AG09309 (cell line): ENCODE results near the gene TTYH3.
"Not testable (repeated sequence)": the region's sequence is repeated elsewhere in the genome, so short reads cannot be mapped to it uniquely, and the experiment has no call there.

Experiments used
- DNase-seq: peaks from one replicate; pipeline ENCODE4 v3.0.0-alpha.2; 2010; ENCODE audit warnings: low read depth
- H3K4me3 ChIP-seq: 2 replicates; pipeline ENCODE4 v1.5.1; 2011; ENCODE audit warnings: mild to moderate bottlenecking, low read depth, low read length, moderate library complexity; ENCODE audit not compliant: control insufficient read depth
- TF ChIP-seq, protein P1 (sequence below): IDR thresholded peaks from 2 replicates; pipeline ENCODE4 v1.5.1; 2011; ENCODE audit warnings: mild to moderate bottlenecking, low read depth, low read length, inconsistent platforms; ENCODE audit not compliant: insufficient read depth, control insufficient read depth; ENCODE audit errors: missing control alignments

TTYH3 gene

DNA sequence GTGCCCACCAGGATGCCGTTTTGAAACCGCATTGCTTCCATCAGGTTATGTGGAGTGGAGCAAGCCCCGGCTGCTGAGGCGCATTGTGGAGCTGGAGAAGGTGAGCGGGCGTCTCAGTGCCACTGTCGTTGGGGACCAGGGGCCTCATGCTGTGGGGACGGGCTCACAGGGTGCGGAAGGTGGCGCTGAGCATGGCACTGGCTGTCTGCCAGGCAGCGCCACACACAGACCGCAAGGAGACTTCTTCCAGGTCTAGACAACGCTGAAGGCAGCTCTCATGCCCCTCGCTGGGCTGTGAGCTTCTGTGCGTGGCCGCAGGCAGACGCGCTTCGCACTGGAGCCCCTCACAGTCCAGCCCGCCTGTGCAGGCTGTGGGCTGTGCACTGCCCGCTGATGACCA is 44.0 kb upstream of the TTYH3 start:
- TF ChIP-seq, protein P1, sequence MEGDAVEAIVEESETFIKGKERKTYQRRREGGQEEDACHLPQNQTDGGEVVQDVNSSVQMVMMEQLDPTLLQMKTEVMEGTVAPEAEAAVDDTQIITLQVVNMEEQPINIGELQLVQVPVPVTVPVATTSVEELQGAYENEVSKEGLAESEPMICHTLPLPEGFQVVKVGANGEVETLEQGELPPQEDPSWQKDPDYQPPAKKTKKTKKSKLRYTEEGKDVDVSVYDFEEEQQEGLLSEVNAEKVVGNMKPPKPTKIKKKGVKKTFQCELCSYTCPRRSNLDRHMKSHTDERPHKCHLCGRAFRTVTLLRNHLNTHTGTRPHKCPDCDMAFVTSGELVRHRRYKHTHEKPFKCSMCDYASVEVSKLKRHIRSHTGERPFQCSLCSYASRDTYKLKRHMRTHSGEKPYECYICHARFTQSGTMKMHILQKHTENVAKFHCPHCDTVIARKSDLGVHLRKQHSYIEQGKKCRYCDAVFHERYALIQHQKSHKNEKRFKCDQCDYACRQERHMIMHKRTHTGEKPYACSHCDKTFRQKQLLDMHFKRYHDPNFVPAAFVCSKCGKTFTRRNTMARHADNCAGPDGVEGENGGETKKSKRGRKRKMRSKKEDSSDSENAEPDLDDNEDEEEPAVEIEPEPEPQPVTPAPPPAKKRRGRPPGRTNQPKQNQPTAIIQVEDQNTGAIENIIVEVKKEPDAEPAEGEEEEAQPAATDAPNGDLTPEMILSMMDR = no peak
- H3K4me3 ChIP-seq = no peak overlapping the region
- no peak for DNase-seq

DNA sequence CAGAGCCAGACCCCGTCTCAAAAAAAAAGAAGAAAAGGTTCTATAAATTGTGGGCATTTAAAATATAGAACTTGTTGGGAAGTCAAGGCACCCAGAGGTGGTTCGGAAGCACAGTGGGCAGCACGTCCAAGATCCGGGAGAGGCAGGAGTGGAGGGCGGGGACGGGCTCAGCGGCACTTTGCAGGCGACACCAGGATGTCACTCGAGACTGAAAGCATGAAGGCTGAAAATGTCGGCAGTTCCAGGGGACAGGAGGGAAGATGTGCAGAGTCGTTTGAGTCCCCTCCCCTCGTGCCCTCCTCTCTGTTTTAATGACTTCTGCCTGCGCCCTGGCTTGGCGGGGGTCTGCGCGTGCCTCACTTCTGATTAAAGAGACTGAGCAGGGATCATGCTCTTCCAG is 42.4 kb upstream of the TTYH3 start:
- no peak overlapping the region for H3K4me3 ChIP-seq

DNA sequence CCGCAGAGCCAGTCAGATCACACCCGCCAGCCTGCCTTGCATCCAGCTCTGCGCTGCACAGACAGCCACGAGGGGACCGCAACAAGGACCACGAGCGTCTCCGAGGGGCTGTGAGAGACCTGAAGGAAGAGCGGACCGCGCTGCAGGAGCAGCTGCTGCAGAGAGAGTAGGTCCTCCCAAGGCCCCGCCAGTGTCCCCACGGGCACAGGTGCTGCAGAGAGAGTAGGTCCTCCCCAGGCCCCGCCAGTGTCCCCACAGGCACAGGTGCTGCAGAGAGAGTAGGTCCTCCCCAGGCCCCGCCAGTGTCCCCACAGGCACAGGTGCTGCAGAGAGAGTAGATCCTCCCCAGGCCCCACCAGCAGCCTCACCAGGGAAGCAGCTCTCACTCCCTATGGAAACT is 41.8 kb upstream of the TTYH3 start:
- DNase-seq, H3K4me3 ChIP-seq: not testable (repeated sequence)

More for the DNA sequence above, 42.4 kb upstream of the TTYH3 start:
- no peak for DNase-seq
- TF ChIP-seq, protein P1 = no peak

DNA sequence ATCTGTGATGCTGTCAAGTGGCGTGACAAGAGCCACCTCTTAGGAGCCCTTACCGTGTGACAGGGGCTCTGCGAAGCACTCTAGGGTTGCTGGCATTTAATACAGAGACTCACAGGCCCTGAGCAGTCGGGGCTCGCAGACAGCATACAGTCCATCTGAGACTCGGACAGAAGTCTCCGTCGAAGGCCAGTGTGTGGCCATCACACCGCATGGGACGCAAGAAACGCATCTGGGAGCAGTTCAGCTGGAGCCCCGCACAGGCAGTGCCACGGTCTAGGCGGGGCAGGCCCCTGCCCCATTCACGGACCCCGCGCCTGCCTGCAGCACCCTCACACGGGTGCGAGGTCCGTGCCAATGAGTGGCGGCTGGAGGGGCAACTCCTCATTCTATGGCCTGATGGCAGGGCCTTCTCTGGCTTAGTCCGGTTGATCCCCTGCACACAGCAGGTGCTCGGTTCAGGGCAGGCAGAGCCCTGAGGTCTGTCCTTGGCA is 39.4 kb upstream of the TTYH3 start:
- H3K4me3 ChIP-seq = no peak overlapping the region
- DNase-seq = no peak
- TF ChIP-seq, protein P1 = no peak

DNA sequence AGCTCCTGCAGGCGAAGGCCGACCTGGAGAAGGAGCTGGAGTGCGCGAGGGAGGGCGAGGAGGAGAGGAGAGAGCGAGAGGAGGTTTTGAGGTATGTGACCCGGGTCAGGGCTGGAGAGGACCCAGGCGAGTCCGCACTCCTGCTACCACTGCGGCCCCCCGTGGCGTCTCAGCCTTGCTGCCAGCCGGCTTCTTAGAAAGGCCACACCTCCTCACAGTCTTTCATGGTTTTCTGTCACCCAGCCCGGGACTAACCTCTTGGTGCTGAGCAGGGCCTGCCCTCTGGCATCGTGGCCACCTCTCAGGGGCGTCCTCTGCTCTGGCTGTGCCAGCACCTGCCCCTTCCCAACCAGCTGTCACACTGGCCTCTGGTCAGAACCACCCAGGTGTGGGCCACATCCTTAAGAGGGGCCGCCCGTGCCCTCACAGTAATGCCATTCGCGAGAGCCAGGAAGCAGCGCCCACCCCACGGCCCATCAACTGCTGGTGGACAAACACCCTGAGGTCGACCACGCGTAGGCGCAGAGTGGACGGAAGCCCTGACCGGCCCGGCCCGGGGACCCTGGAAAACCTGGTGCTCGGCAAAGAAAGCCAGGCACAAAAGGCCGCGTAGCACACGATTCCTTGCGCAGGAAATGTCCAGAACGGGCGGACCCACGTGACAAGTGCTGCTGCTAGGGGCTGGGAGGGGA is 38.6 kb upstream of the TTYH3 start:
- DNase-seq = no peak
- TF ChIP-seq, protein P1 = no peak

DNA sequence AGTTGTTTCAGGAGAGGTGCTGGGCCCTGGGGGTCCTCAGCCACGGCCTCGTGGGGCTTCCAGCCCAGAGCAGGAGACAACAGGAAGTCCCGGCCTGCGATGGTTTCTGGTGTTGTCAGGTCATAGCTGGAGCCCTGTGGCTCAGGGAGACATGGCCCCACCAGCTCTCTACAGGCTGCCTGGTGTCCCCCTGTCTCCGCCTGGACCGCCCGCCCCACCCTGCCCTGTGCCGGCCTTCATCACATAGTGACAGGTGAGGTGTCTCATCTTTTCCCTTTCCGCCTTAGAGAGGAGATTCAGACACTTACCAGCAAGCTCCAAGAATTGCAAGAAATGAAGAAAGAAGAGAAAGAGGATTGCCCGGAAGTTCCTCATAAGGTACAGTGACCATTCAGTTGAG is 37.2 kb upstream of the TTYH3 start:
- DNase-seq = no peak
- H3K4me3 ChIP-seq = no peak overlapping the region
- TF ChIP-seq, protein P1 = no peak

More for the DNA sequence above, 38.6 kb upstream of the TTYH3 start:
- H3K4me3 ChIP-seq = no peak overlapping the region

DNA sequence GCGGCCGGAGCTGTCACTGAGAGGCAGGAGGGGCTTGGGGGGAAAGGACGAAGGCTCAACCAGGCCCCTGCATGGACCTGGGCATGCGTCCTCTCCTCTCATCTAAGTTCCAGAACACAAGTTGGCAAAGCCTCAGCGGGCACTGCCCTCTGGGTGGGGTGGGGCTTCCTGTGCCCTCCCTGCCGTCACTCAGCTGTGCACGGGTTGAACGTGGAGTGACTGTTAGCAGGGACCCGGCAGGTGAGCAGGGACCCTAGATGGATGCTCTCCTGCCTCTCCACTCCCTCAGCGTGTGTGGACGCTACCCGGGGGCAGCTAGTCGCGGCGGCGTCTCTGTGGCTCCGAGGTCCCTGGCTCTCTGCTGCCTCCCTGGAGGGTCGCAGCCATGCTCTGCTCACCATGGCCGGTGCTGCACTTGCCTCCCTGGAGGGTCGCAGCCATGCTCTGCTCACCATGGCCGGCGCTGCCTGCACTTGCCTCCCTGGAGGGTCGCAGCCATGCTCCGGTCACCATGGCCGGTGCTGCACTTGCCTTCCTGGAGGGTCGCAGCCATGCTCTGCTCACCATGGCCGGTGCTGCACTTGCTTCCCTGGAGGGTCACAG is 36.4 kb upstream of the TTYH3 start:
- TF ChIP-seq, protein P1 = no peak
- DNase-seq = no peak
- H3K4me3 ChIP-seq = no peak overlapping the region
